Vagina (tissue), 2 donors: ENCODE measurements around the gene PTPN14. TPM values are rescaled to one million over a fixed set of nuclear protein-coding genes. Genes with fewer than 3 reads are reported as not detected.

Source experiments
- DNase-seq, 2 donors: peaks; one replicate each; pipeline ENCODE4 v3.0.0-alpha.2; 2017; ENCODE audit errors: extremely low spot score in 2 of 2
- H3K27ac ChIP-seq: fragments of 200-600 bp; sonication (generic); one replicate; pipeline ENCODE4 v1.5.1; 2019
- H3K27me3 ChIP-seq: fragments of 200-600 bp; sonication (generic); one replicate; pipeline ENCODE4 v1.5.1; 2019
- H3K36me3 ChIP-seq, 2 donors: fragments of 200-600 bp; sonication (generic); one replicate each; pipeline ENCODE4 v1.5.1; 2017 to 2019
- H3K4me1 ChIP-seq: fragments of 200-600 bp; sonication (generic); one replicate; pipeline ENCODE4 v1.5.1; 2019
- H3K4me3 ChIP-seq, 2 donors: fragments of 200-600 bp; sonication (generic); 1 replicate in 1 of 2; 2 replicates in 1 of 2; pipeline ENCODE4 v1.5.1; 2016 to 2019
- H3K9me3 ChIP-seq: fragments of 200-600 bp; sonication (generic); one replicate; pipeline ENCODE4 v1.5.1; 2019
- POLR2A ChIP-seq, 2 donors: fragments of 450-650 bp; IDR thresholded peaks; one replicate each; pipeline ENCODE4 v1.6.1; 2017; ENCODE audit warnings: antibody characterized with exemption in 2 of 2, mild to moderate bottlenecking in 2 of 2, moderate library complexity in 2 of 2
- POLR2AphosphoS5 ChIP-seq, 2 donors: sonication (generic); formaldehyde crosslinking; IDR thresholded peaks; one replicate each; pipeline ENCODE4 v1.9.0; 2017; ENCODE audit warnings: antibody characterized with exemption in 2 of 2, mild to moderate bottlenecking in 2 of 2, low read depth in 1 of 2; ENCODE audit not compliant: insufficient read depth in 1 of 2
- intact Hi-C: fragments of 100-400 bp; cut with DNase I; formaldehyde crosslinking; loops from one replicate; pipeline ENCODE4 v1.15.1; 2023
- total RNA-seq: library from RNA; depleted of rRNA; stranded (reverse); fragments of >200 nt; gene quantifications from one replicate; pipeline ENCODE4 v1.2.3, GENCODE V29; 2016
- TF ChIP-seq, protein P1 (sequence below), 3 experiments: fragments of 450-650 bp in 2 of 3; fragments of 200-600 bp in 1 of 3; sonication (generic) in 1 of 3; IDR thresholded peaks; one replicate each; pipeline ENCODE4 v1.5.1; 2017 to 2019; ENCODE audit warnings: antibody characterized with exemption in 3 of 3, mild to moderate bottlenecking in 2 of 3, moderate library complexity in 2 of 3

Gene PTPN14
- total RNA-seq, 1 donor from 2014 or later, result 24.3 TPM

DNA sequence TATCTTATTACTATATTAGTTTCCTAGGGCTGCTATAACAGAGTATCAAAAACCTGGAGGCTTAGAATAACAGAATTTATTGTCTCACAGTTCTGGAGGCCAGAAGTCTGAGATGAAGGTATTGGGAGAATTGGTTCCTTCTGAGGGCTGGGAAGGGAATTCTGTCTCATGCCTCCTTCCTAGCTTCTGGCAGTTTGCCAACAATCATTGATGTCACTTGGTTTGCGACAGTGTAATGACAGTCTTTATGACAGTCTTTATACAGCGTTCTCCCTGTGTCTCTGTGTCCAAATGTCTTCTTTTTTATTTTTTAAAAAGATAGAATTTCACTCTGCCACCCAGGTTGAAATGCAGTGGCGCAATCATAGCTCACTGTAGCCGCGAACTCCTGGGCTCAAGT lies 35.8 kb upstream of the PTPN14 start:
- Histone ChIP-seq H3K4me1 (peaks cover 13% of the 10 kb centered on the region), H3K36me3 (no peaks in the 10 kb centered on the region), H3K27me3 (no peaks in the 10 kb centered on the region), H3K9me3 (no peaks in the 10 kb centered on the region), H3K4me3 (no peak overlapping the region), H3K27ac (no peak overlapping the region)
- intact Hi-C loops, result loop anchor here (5.0 kb wide), 1 partner anchor 255 kb away; no protein-coding TSS in a partner anchor
- TF ChIP-seq, protein P1, sequence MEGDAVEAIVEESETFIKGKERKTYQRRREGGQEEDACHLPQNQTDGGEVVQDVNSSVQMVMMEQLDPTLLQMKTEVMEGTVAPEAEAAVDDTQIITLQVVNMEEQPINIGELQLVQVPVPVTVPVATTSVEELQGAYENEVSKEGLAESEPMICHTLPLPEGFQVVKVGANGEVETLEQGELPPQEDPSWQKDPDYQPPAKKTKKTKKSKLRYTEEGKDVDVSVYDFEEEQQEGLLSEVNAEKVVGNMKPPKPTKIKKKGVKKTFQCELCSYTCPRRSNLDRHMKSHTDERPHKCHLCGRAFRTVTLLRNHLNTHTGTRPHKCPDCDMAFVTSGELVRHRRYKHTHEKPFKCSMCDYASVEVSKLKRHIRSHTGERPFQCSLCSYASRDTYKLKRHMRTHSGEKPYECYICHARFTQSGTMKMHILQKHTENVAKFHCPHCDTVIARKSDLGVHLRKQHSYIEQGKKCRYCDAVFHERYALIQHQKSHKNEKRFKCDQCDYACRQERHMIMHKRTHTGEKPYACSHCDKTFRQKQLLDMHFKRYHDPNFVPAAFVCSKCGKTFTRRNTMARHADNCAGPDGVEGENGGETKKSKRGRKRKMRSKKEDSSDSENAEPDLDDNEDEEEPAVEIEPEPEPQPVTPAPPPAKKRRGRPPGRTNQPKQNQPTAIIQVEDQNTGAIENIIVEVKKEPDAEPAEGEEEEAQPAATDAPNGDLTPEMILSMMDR (IDR thresholded peaks at IDR 0.05), result no peak
- TF ChIP-seq POLR2A (IDR thresholded peaks at IDR 0.05), result no peak
- TF ChIP-seq POLR2AphosphoS5 (IDR thresholded peaks at IDR 0.05; ENCODE audit: insufficient read depth in 1 of 2, low read depth in 1 of 2), result no peak
- DNase-seq, result no peak

GRCh38 chr1:214586621-214587020 lies 35.2 kb upstream of the PTPN14 start:
- no peak for DNase-seq
- intact Hi-C loops, result loop anchor here (5.0 kb wide), 1 partner anchor 254 kb away; no protein-coding TSS in a partner anchor
- Histone ChIP-seq H3K4me3 (no peak overlapping the region), H3K27ac (no peak overlapping the region), H3K4me1 (peaks cover 17% of the 10 kb centered on the region), H3K36me3 (no peaks in the 10 kb centered on the region), H3K27me3 (no peaks in the 10 kb centered on the region), H3K9me3 (no peaks in the 10 kb centered on the region)
- TF ChIP-seq, protein P1 (IDR thresholded peaks at IDR 0.05), result no peak
- TF ChIP-seq POLR2AphosphoS5 (IDR thresholded peaks at IDR 0.05; ENCODE audit: insufficient read depth in 1 of 2, low read depth in 1 of 2), result no peak
- TF ChIP-seq POLR2A (IDR thresholded peaks at IDR 0.05), result no peak

GRCh38 chr1:214584805-214585766 lies 33.7 kb upstream of the PTPN14 start:
- H3K4me1 ChIP-seq, result peaks cover 17% of the 10 kb centered on the region
- intact Hi-C loops, result loop anchor here (5.0 kb wide), 1 partner anchor 253 kb away; no protein-coding TSS in a partner anchor
- H3K27me3 ChIP-seq, result no peaks in the 10 kb centered on the region
- no peak overlapping the region for H3K4me3 ChIP-seq
- no peak for DNase-seq
- no peak overlapping the region for H3K27ac ChIP-seq
- no peaks in the 10 kb centered on the region for H3K36me3 ChIP-seq
- TF ChIP-seq POLR2A (IDR thresholded peaks at IDR 0.05), result no peak
- TF ChIP-seq, protein P1 (IDR thresholded peaks at IDR 0.05), result peak; percentile 27 to 64 (median 37)
- TF ChIP-seq POLR2AphosphoS5 (IDR thresholded peaks at IDR 0.05; ENCODE audit: insufficient read depth in 1 of 2, low read depth in 1 of 2), result peak in 1 of 2 donors; percentile 72
- no peaks in the 10 kb centered on the region for H3K9me3 ChIP-seq

DNA sequence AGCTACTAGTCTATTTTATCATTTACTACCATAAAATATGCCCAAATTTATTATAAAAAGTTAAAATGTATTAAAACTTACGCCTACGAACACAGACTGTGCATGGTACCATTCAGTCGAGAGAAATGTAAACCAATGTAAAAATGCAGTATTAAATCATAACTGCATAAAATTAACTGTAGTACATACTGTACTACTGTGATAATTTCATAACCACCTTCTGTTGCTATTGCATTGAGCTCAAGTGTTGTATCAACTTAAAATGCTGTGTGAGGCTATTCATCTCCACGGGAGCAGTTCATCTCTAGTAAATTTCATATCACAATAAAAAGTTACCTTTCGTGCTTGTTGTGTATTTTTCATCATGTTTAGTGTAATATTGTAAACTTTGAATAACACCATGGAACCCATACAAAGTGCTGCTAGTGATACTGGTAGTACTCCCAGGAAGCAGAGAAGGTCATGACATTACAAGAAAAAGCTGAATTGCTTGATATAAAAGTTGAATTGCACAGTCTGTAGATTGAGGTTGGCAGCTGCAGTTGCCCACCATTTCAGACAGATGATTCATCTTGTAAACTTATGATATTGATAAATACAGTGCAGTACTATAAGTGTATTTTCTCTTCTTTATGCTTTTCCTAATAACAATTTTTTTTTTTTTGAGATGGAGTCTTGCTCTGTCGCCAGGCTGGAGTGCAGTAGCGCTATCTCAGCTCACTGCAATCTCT lies 32.6 kb upstream of the PTPN14 start:
- no peak overlapping the region for H3K4me3 ChIP-seq
- no peaks in the 10 kb centered on the region for H3K9me3 ChIP-seq
- H3K27me3 ChIP-seq, result no peaks in the 10 kb centered on the region
- no peaks in the 10 kb centered on the region for H3K36me3 ChIP-seq
- DNase-seq, result no peak
- intact Hi-C loops, result no loop called here
- H3K27ac ChIP-seq, result no peak overlapping the region
- TF ChIP-seq, protein P1 (IDR thresholded peaks at IDR 0.05), result no peak
- TF ChIP-seq POLR2AphosphoS5 (IDR thresholded peaks at IDR 0.05; ENCODE audit: insufficient read depth in 1 of 2, low read depth in 1 of 2) (no peak), POLR2A (IDR thresholded peaks at IDR 0.05) (no peak)
- peaks cover 17% of the 10 kb centered on the region for H3K4me1 ChIP-seq
